ENCODE data around the gene LRP2BP. TPM values are rescaled to one million over a fixed set of nuclear protein-coding genes. Genes with fewer than 3 reads are reported as not detected.

LRP2BP gene
- under 1 TPM; 0.18 to 0.31 TPM for polyA plus RNA-seq

- Histone ChIP-seq H3K4me1 (ENCODE audit: control insufficient read depth in 2 of 2, insufficient read depth in 2 of 2, low read length in 1 of 2) (no peaks in the 10 kb centered on the region), H3K27me3 (ENCODE audit: control insufficient read depth in 1 of 2, insufficient read depth in 2 of 2, low read length in 2 of 2) (no peaks in the 10 kb centered on the region), H3K9me3 (ENCODE audit: control insufficient read depth in 2 of 2, insufficient read depth in 1 of 2, low read depth in 1 of 2, low read length in 1 of 2) (no peaks in the 10 kb centered on the region), H3K4me3 (ENCODE audit: low read depth in 1 of 2, low read length in 2 of 2) (peak within 1 kb of the TSS; percentile 54 to 77), H3K27ac (ENCODE audit: low read depth in 2 of 2, low read length in 1 of 2) (peak within 1 kb of the TSS; percentile 100), H3K36me3 (ENCODE audit: control insufficient read depth in 2 of 2, insufficient read depth in 2 of 2, low read length in 1 of 2) (no peaks in the 10 kb centered on the region)
- WGBS, 2 donors, result 4 to 5% methylated on average over 12 of the region's 12 CpGs
Observed at GRCh38 chr4:185395238-185395955, at the start of gene LRP2BP. Gene LRP2BP, minus strand, starts transcription at chr4:185395924. Its CDS starts 17,738 bp downstream, at chr4:185378186.

- Histone ChIP-seq H3K9me3 (ENCODE audit: control insufficient read depth in 2 of 2, insufficient read depth in 1 of 2, low read depth in 1 of 2, low read length in 1 of 2) (no peaks in the 10 kb centered on the region), H3K36me3 (ENCODE audit: control insufficient read depth in 2 of 2, insufficient read depth in 2 of 2, low read length in 1 of 2) (no peaks in the 10 kb centered on the region), H3K4me1 (ENCODE audit: control insufficient read depth in 2 of 2, insufficient read depth in 2 of 2, low read length in 1 of 2) (no peaks in the 10 kb centered on the region), H3K27ac (ENCODE audit: low read depth in 2 of 2, low read length in 1 of 2) (no peak overlapping the region), H3K27me3 (ENCODE audit: control insufficient read depth in 1 of 2, insufficient read depth in 2 of 2, low read length in 2 of 2) (no peaks in the 10 kb centered on the region), H3K4me3 (ENCODE audit: low read depth in 1 of 2, low read length in 2 of 2) (no peak overlapping the region)
- WGBS, 2 donors, result 88 to 92% methylated on average over 2 of the region's 2 CpGs
Observed at GRCh38 chr4:185445209-185445608, 49.5 kb upstream of the LRP2BP start.

- WGBS, 2 donors, result 91 to 93% methylated on average over 2 of the region's 2 CpGs
- H3K4me3 ChIP-seq (ENCODE audit: low read depth in 1 of 2, low read length in 2 of 2), result no peak overlapping the region
- no peaks in the 10 kb centered on the region for H3K4me1 ChIP-seq (ENCODE audit: control insufficient read depth in 2 of 2, insufficient read depth in 2 of 2, low read length in 1 of 2)
- H3K27me3 ChIP-seq (ENCODE audit: control insufficient read depth in 1 of 2, insufficient read depth in 2 of 2, low read length in 2 of 2), result no peaks in the 10 kb centered on the region
- H3K27ac ChIP-seq (ENCODE audit: low read depth in 2 of 2, low read length in 1 of 2), result no peak overlapping the region
- H3K9me3 ChIP-seq (ENCODE audit: control insufficient read depth in 2 of 2, insufficient read depth in 1 of 2, low read depth in 1 of 2, low read length in 1 of 2), result no peaks in the 10 kb centered on the region
- no peaks in the 10 kb centered on the region for H3K36me3 ChIP-seq (ENCODE audit: control insufficient read depth in 2 of 2, insufficient read depth in 2 of 2, low read length in 1 of 2)
Observed at GRCh38 chr4:185441479-185441878, 45.8 kb upstream of the LRP2BP start.

- Histone ChIP-seq H3K4me1 (ENCODE audit: control insufficient read depth in 2 of 2, insufficient read depth in 2 of 2, low read length in 1 of 2) (no peaks in the 10 kb centered on the region), H3K36me3 (ENCODE audit: control insufficient read depth in 2 of 2, insufficient read depth in 2 of 2, low read length in 1 of 2) (no peaks in the 10 kb centered on the region), H3K27ac (ENCODE audit: low read depth in 2 of 2, low read length in 1 of 2) (no peak overlapping the region), H3K4me3 (ENCODE audit: low read depth in 1 of 2, low read length in 2 of 2) (no peak overlapping the region), H3K27me3 (ENCODE audit: control insufficient read depth in 1 of 2, insufficient read depth in 2 of 2, low read length in 2 of 2) (no peaks in the 10 kb centered on the region), H3K9me3 (ENCODE audit: control insufficient read depth in 2 of 2, insufficient read depth in 1 of 2, low read depth in 1 of 2, low read length in 1 of 2) (no peaks in the 10 kb centered on the region)
Observed at GRCh38 chr4:185437809-185438208, 42.1 kb upstream of the LRP2BP start.

- H3K4me1 ChIP-seq (ENCODE audit: control insufficient read depth in 2 of 2, insufficient read depth in 2 of 2, low read length in 1 of 2), result no peaks in the 10 kb centered on the region
- no peak overlapping the region for H3K27ac ChIP-seq (ENCODE audit: low read depth in 2 of 2, low read length in 1 of 2)
- H3K27me3 ChIP-seq (ENCODE audit: control insufficient read depth in 1 of 2, insufficient read depth in 2 of 2, low read length in 2 of 2), result no peaks in the 10 kb centered on the region
- H3K36me3 ChIP-seq (ENCODE audit: control insufficient read depth in 2 of 2, insufficient read depth in 2 of 2, low read length in 1 of 2), result no peaks in the 10 kb centered on the region
- no peak overlapping the region for H3K4me3 ChIP-seq (ENCODE audit: low read depth in 1 of 2, low read length in 2 of 2)
- no peaks in the 10 kb centered on the region for H3K9me3 ChIP-seq (ENCODE audit: control insufficient read depth in 2 of 2, insufficient read depth in 1 of 2, low read depth in 1 of 2, low read length in 1 of 2)
Observed at GRCh38 chr4:185435466-185435865, 39.7 kb upstream of the LRP2BP start.

GRCh38 chr4:185429660-185430059 is 33.9 kb upstream of the LRP2BP start:
- Histone ChIP-seq H3K27me3 (ENCODE audit: control insufficient read depth in 1 of 2, insufficient read depth in 2 of 2, low read length in 2 of 2) (no peaks in the 10 kb centered on the region), H3K4me1 (ENCODE audit: control insufficient read depth in 2 of 2, insufficient read depth in 2 of 2, low read length in 1 of 2) (peaks cover 0 to 4% of the 10 kb centered on the region in 2 donors), H3K27ac (ENCODE audit: low read depth in 2 of 2, low read length in 1 of 2) (no peak overlapping the region), H3K36me3 (ENCODE audit: control insufficient read depth in 2 of 2, insufficient read depth in 2 of 2, low read length in 1 of 2) (no peaks in the 10 kb centered on the region), H3K9me3 (ENCODE audit: control insufficient read depth in 2 of 2, insufficient read depth in 1 of 2, low read depth in 1 of 2, low read length in 1 of 2) (no peaks in the 10 kb centered on the region), H3K4me3 (ENCODE audit: low read depth in 1 of 2, low read length in 2 of 2) (no peak overlapping the region)
- WGBS, 2 donors, result 61 to 74% methylated on average over 5 of the region's 5 CpGs

- Histone ChIP-seq H3K27ac (ENCODE audit: low read depth in 2 of 2, low read length in 1 of 2) (no peak overlapping the region), H3K27me3 (ENCODE audit: control insufficient read depth in 1 of 2, insufficient read depth in 2 of 2, low read length in 2 of 2) (no peaks in the 10 kb centered on the region), H3K4me1 (ENCODE audit: control insufficient read depth in 2 of 2, insufficient read depth in 2 of 2, low read length in 1 of 2) (peaks cover 0 to 4% of the 10 kb centered on the region in 2 donors), H3K36me3 (ENCODE audit: control insufficient read depth in 2 of 2, insufficient read depth in 2 of 2, low read length in 1 of 2) (no peaks in the 10 kb centered on the region), H3K9me3 (ENCODE audit: control insufficient read depth in 2 of 2, insufficient read depth in 1 of 2, low read depth in 1 of 2, low read length in 1 of 2) (no peaks in the 10 kb centered on the region), H3K4me3 (ENCODE audit: low read depth in 1 of 2, low read length in 2 of 2) (no peak overlapping the region)
- WGBS, 2 donors, result 90% methylated on average over 22 of the region's 22 CpGs
Observed at GRCh38 chr4:185426960-185427688, 31.4 kb upstream of the LRP2BP start.

GRCh38 chr4:185425647-185426352 is 30.1 kb upstream of the LRP2BP start, which contains the start of gene UFSP2:
Gene UFSP2, minus strand, starts transcription at chr4:185425964. Its CDS starts 96 bp downstream, at chr4:185425868.
- H3K9me3 ChIP-seq (ENCODE audit: control insufficient read depth in 2 of 2, insufficient read depth in 1 of 2, low read depth in 1 of 2, low read length in 1 of 2), result no peaks in the 10 kb centered on the region

GRCh38 chr4:185424905-185425646 is 29.4 kb upstream of the LRP2BP start:
- WGBS, 2 donors, result 14 to 17% methylated on average over 13 of the region's 13 CpGs
- peaks cover 0 to 4% of the 10 kb centered on the region in 2 donors for H3K4me1 ChIP-seq (ENCODE audit: control insufficient read depth in 2 of 2, insufficient read depth in 2 of 2, low read length in 1 of 2)
- no peaks in the 10 kb centered on the region for H3K36me3 ChIP-seq (ENCODE audit: control insufficient read depth in 2 of 2, insufficient read depth in 2 of 2, low read length in 1 of 2)
- H3K27me3 ChIP-seq (ENCODE audit: control insufficient read depth in 1 of 2, insufficient read depth in 2 of 2, low read length in 2 of 2), result no peaks in the 10 kb centered on the region
- H3K27ac ChIP-seq (ENCODE audit: low read depth in 2 of 2, low read length in 1 of 2), result peak overlapping the region; percentile 88 to 96
- peak overlapping the region; percentile 78 to 97 for H3K4me3 ChIP-seq (ENCODE audit: low read depth in 1 of 2, low read length in 2 of 2)
- H3K9me3 ChIP-seq (ENCODE audit: control insufficient read depth in 2 of 2, insufficient read depth in 1 of 2, low read depth in 1 of 2, low read length in 1 of 2), result no peaks in the 10 kb centered on the region

More at GRCh38 chr4:185425647-185426352, 30.1 kb upstream of the LRP2BP start, which contains the start of gene UFSP2:
- Histone ChIP-seq H3K27ac (ENCODE audit: low read depth in 2 of 2, low read length in 1 of 2) (peak within 1 kb of the TSS; percentile 88 to 96), H3K27me3 (ENCODE audit: control insufficient read depth in 1 of 2, insufficient read depth in 2 of 2, low read length in 2 of 2) (no peaks in the 10 kb centered on the region), H3K4me3 (ENCODE audit: low read depth in 1 of 2, low read length in 2 of 2) (peak within 1 kb of the TSS; percentile 78 to 97), H3K4me1 (ENCODE audit: control insufficient read depth in 2 of 2, insufficient read depth in 2 of 2, low read length in 1 of 2) (peaks cover 0 to 4% of the 10 kb centered on the region in 2 donors), H3K36me3 (ENCODE audit: control insufficient read depth in 2 of 2, insufficient read depth in 2 of 2, low read length in 1 of 2) (no peaks in the 10 kb centered on the region)
- WGBS, 2 donors, result 0% methylated on average over 53 to 66 of the region's 66 CpGs
